Astrocyte of the cerebellum (primary cell): ENCODE measurements around the gene RPL29.

Experiments
- DNase-seq: peaks from one replicate; pipeline ENCODE4 v3.0.0-alpha.2; 2011; ENCODE audit warnings: low read depth
- H3K4me3 ChIP-seq: 2 replicates; pipeline ENCODE4 v1.5.1; 2011; ENCODE audit warnings: mild to moderate bottlenecking, low read depth, low read length, moderate library complexity
- in situ Hi-C: cut with HindIII; loops from 2 replicates; pipeline ENCODE4 v1.10.0; 2017; ENCODE audit warnings: low sequenced_read_pairs
- TF ChIP-seq, protein P1 (sequence below): IDR thresholded peaks from 2 replicates; pipeline ENCODE4 v1.5.1; 2012; ENCODE audit warnings: low read length, low read depth, moderate library complexity, mild to moderate bottlenecking; ENCODE audit errors: missing control alignments

Gene RPL29

DNA sequence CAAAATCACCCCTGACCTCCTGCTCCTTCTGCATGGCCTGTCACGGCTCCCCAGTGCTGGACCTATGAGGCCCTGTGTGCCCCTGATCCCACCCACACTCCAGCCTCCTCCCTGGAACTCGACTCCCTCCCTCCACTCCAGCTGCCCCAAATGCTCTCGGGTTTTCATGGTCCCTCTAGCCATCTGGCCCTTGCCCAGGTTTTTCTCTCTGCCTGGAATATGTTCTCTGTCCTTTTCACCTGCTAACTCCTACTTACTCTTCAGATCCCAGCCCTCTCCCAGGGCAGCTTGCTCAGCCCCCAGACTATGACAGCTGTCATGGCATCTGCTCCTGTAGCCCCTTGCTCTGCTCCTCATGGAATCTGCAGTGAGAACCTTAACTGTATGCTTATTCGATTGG, 30.3 kb upstream of the RPL29 start:
- no peak overlapping the region for H3K4me3 ChIP-seq
- TF ChIP-seq, protein P1, sequence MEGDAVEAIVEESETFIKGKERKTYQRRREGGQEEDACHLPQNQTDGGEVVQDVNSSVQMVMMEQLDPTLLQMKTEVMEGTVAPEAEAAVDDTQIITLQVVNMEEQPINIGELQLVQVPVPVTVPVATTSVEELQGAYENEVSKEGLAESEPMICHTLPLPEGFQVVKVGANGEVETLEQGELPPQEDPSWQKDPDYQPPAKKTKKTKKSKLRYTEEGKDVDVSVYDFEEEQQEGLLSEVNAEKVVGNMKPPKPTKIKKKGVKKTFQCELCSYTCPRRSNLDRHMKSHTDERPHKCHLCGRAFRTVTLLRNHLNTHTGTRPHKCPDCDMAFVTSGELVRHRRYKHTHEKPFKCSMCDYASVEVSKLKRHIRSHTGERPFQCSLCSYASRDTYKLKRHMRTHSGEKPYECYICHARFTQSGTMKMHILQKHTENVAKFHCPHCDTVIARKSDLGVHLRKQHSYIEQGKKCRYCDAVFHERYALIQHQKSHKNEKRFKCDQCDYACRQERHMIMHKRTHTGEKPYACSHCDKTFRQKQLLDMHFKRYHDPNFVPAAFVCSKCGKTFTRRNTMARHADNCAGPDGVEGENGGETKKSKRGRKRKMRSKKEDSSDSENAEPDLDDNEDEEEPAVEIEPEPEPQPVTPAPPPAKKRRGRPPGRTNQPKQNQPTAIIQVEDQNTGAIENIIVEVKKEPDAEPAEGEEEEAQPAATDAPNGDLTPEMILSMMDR = no peak

DNA sequence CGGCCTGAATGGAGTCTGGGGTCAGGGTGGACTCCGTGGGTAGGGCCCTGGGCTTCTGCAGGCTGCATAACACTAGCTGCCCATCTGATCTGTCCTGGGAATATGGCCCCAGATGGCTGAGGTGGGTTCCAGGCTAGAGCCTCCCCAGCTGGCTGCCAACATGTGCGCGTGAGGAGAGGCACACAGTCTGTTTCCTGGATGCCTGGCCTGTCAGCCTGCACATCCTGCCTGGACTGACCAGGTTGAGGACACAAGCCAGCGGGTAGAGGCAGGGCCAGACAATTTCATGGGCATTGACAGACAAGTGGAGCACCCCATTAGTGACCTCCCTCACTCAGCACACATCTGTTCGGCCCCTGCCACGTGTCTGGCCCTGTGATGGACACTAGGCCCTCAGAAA, 29.8 kb upstream of the RPL29 start:
- no peak for DNase-seq
- no peak overlapping the region for H3K4me3 ChIP-seq
- in situ Hi-C loops = no loop called here
- TF ChIP-seq, protein P1 = no peak

More for the DNA sequence above, 30.3 kb upstream of the RPL29 start:
- in situ Hi-C loops = no loop called here
- DNase-seq = no peak

DNA sequence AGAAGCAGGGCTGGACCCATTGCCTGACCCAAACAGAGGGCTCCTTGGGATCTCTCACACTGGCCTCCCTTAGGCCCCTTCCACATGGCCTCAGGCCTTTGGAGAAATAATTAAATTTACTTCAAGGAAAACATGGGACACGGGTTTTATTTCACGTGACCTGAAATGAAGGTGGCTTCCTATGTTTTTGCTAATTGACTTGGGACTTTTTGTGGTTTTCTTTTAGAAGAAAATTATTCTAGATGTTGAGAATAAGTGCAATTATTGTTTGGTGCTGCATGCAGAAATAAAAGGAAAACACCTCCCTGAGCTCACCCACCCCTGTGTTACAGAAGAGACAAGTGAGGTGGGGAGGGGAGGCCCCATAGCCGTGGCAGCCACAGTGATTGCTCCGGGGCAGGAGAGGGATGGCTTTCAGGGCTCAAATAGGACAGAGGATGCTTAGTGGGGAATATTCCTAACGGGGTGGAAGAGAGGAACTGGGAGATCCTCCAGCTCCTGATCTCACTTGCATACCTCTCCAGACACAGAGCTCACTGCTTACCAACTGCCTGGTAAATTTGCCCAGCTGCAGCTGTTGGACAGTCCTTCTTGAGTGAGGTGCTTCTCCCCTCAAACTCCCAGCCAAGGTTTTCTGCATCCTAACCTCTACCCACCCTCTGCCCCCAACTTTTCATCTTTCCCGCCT, 29.2 kb upstream of the RPL29 start:
- H3K4me3 ChIP-seq = no peak overlapping the region
- TF ChIP-seq, protein P1 = no peak
- in situ Hi-C loops = no loop called here
- DNase-seq = no peak

DNA sequence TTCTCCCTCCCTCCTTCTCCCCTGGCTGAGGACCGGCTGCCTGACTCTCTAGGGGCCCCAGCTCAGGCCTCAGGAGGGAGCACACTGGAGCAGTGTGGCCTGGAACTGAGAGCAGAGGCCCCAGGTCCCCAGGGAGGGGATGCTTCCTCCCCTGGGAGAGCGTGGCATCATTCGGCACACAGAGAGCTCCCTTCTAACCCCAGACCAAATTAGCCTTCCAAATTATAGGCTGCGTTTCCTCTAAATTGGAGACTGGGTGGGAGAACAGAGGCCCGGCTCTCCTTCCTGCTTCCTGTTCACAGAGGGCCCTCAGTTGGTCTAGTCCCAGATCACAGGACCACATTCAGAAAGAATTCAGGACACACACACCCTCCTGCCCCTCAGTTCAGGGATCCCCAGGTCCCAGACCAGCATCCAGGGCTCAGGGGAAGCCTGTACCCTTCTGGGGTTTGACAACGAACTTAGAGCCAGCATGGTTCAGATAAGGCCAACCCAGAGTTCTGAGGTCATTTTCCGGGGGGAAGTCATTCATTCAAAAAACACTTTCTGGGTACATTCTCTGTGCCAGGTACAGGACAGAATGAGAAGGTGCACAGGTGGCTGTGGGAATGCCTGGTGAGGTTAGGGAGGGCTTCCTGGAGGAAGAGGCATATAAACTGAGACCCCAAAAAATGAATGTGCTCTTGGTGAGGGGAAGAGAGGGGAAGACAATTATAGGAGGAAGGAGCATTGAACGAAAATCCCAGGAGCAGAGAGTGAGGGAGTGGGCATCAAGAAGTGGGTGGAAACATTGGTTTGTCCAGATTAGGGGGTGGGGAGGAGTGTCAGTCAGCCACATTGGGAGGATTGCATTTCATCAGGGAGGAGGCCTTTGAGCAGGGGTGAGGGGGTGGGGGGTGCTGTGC, 28.4 kb upstream of the RPL29 start:
- no peak for DNase-seq
- H3K4me3 ChIP-seq = no peak overlapping the region
- TF ChIP-seq, protein P1 = no peak
- in situ Hi-C loops = no loop called here

DNA sequence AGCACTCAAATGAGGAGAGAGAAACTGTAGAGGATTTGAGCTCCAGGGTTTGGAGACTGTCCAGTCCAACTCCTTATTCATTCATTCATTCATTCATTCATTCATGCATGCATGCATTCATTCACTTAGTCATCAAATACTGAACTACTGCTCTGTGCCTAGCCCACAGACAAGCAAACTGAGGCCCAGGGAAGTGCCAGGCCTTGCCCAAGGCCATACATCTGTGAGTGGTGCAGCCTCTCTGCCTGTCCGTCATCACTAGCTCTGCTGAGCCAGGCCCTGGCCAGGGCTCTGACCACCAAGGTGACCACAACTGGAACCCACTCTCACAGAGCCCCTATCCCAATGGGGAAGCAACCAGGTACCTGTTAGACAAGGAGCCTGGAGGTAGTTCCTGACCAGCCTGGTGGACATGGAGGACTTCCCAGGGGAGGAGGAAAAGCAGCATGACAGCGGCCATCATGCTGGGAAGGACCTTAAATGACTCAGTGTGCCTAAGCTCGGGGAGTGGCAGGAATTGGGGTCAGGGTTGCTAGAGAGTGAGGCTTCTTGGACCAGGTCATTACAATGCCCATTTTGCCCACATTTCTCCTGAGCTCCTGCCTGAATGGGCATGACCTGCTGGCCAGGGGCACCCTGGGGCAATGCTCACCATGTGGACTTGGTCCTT, 27.5 kb upstream of the RPL29 start:
- in situ Hi-C loops = no loop called here
- H3K4me3 ChIP-seq = no peak overlapping the region
- DNase-seq = no peak
- TF ChIP-seq, protein P1 = no peak

DNA sequence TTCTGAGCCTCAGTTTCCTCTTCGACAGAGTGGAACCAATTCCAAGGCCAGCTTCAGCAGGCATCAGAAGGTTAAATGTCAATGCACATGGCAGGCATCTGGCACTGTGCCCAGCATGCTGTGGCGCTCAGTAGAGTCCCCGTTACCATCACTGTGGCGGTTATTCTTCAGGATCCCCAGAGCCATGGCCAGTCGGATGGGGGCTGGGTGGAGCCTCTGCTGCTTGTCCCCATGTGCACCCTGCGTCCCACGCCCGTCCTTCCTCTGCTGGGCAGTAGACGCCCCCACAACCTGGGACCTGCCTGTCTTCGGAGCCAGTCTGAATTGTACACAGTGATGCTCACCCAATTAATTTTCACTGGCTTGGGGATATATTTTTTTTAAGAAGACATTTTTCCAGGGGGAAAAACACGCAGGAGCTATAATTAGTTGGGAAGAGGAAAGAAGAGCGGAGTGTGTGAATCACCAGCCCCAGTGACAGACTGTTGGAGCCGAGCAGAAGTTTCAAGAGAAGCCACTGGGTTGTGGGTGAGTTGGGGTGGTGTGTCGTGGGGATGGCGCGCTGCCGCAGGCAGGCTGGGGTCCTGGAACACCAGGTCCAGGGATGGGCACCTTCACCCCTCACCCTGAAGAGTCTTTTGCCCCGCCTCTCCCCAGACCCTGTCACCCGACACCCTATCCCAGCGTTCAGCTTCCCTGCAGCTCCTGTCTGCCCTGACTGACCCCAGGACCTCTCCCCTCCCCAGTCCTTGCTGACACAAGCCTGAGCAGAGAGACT, 26.8 kb upstream of the RPL29 start:
- H3K4me3 ChIP-seq = no peak overlapping the region
- in situ Hi-C loops = no loop called here
- TF ChIP-seq, protein P1 = no peak
- no peak for DNase-seq
